ENCODE results near the gene ZNF396.

ZNF396 gene

DNA sequence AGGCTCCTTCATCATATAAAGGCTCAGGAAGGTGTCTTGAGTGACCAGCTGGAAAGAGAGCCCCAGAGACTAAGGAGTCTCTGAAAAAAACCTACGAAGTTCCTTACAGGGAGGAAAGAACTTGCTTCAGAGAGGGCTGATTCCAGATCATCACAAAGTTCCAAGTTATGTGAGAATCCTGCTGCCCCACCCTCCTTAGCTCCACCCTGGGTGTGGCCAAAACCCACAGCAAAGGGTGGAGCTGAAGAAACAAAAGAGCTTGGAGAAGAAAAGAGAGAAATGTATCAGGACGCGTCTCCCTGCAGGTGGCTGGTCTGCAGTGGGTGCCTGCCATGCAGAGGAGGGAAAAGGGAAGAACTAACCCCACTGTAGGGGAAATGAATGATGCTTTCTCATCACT, 32.8 kb upstream of the ZNF396 start:
- TF ChIP-seq OSR1 (CRISPR knock-in tag; IDR thresholded peaks at IDR 0.05) (no peak), ZFP3 (CRISPR knock-in tag; IDR thresholded peaks at IDR 0.05) (no peak), CSDC2 (CRISPR knock-in tag; IDR thresholded peaks at IDR 0.05) (no peak), CREB5 (CRISPR knock-in tag; IDR thresholded peaks at IDR 0.05; ENCODE audit: low read depth) (no peak), ISL1 (CRISPR knock-in tag; IDR thresholded peaks at IDR 0.05) (no peak), PPARA (CRISPR knock-in tag; IDR thresholded peaks at IDR 0.05; ENCODE audit: borderline replicate concordance) (no peak), TOX (CRISPR knock-in tag; IDR thresholded peaks at IDR 0.05; ENCODE audit: borderline replicate concordance) (no peak), ARNTL (CRISPR knock-in tag; IDR thresholded peaks at IDR 0.05; ENCODE audit: borderline replicate concordance, low read depth) (no peak), ZNF70 (CRISPR knock-in tag; IDR thresholded peaks at IDR 0.05) (no peak), BACH2 (CRISPR knock-in tag; IDR thresholded peaks at IDR 0.05; ENCODE audit: borderline replicate concordance) (no peak), ESRRG (CRISPR knock-in tag; IDR thresholded peaks at IDR 0.05) (no peak), ZNF8 (CRISPR knock-in tag; IDR thresholded peaks at IDR 0.05) (no peak)
- TF ChIP-seq, protein P1, sequence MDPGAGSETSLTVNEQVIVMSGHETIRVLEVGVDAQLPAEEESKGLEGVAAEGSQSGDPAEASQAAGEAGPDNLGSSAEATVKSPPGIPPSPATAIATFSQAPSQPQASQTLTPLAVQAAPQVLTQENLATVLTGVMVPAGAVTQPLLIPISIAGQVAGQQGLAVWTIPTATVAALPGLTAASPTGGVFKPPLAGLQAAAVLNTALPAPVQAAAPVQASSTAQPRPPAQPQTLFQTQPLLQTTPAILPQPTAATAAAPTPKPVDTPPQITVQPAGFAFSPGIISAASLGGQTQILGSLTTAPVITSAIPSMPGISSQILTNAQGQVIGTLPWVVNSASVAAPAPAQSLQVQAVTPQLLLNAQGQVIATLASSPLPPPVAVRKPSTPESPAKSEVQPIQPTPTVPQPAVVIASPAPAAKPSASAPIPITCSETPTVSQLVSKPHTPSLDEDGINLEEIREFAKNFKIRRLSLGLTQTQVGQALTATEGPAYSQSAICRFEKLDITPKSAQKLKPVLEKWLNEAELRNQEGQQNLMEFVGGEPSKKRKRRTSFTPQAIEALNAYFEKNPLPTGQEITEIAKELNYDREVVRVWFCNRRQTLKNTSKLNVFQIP (CRISPR knock-in tag; IDR thresholded peaks at IDR 0.05; ENCODE audit: borderline replicate concordance, low read depth): no peak

GRCh38 chr18:35408843-35409261, 31.7 kb upstream of the ZNF396 start:
- TF ChIP-seq ZC3H10 (CRISPR knock-in tag; IDR thresholded peaks at IDR 0.05): no peak
- no peak for TF ChIP-seq ESRRG (CRISPR knock-in tag; IDR thresholded peaks at IDR 0.05)
- no peak for TF ChIP-seq TCF4 (CRISPR knock-in tag; IDR thresholded peaks at IDR 0.05; ENCODE audit: borderline replicate concordance)
- TF ChIP-seq PATZ1 (CRISPR knock-in tag; IDR thresholded peaks at IDR 0.05; ENCODE audit: borderline replicate concordance): no peak
- TF ChIP-seq OSR1 (CRISPR knock-in tag; IDR thresholded peaks at IDR 0.05): no peak
- TF ChIP-seq RARB (CRISPR knock-in tag; IDR thresholded peaks at IDR 0.05): no peak
- no peak for TF ChIP-seq SNAI2 (CRISPR knock-in tag; IDR thresholded peaks at IDR 0.05)
- TF ChIP-seq ZNF70 (CRISPR knock-in tag; IDR thresholded peaks at IDR 0.05): no peak
- no peak for TF ChIP-seq PPARA (CRISPR knock-in tag; IDR thresholded peaks at IDR 0.05; ENCODE audit: borderline replicate concordance)
- no peak for TF ChIP-seq BACH2 (CRISPR knock-in tag; IDR thresholded peaks at IDR 0.05; ENCODE audit: borderline replicate concordance)
- TF ChIP-seq, protein P2, sequence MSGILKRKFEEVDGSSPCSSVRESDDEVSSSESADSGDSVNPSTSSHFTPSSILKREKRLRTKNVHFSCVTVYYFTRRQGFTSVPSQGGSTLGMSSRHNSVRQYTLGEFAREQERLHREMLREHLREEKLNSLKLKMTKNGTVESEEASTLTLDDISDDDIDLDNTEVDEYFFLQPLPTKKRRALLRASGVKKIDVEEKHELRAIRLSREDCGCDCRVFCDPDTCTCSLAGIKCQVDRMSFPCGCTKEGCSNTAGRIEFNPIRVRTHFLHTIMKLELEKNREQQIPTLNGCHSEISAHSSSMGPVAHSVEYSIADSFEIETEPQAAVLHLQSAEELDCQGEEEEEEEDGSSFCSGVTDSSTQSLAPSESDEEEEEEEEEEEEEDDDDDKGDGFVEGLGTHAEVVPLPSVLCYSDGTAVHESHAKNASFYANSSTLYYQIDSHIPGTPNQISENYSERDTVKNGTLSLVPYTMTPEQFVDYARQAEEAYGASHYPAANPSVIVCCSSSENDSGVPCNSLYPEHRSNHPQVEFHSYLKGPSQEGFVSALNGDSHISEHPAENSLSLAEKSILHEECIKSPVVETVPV (CRISPR knock-in tag; IDR thresholded peaks at IDR 0.05): no peak
- no peak for TF ChIP-seq TOX (CRISPR knock-in tag; IDR thresholded peaks at IDR 0.05; ENCODE audit: borderline replicate concordance)
- no peak for ATAC-seq

More for the DNA sequence above, 32.8 kb upstream of the ZNF396 start:
- no peak for ATAC-seq

DNA sequence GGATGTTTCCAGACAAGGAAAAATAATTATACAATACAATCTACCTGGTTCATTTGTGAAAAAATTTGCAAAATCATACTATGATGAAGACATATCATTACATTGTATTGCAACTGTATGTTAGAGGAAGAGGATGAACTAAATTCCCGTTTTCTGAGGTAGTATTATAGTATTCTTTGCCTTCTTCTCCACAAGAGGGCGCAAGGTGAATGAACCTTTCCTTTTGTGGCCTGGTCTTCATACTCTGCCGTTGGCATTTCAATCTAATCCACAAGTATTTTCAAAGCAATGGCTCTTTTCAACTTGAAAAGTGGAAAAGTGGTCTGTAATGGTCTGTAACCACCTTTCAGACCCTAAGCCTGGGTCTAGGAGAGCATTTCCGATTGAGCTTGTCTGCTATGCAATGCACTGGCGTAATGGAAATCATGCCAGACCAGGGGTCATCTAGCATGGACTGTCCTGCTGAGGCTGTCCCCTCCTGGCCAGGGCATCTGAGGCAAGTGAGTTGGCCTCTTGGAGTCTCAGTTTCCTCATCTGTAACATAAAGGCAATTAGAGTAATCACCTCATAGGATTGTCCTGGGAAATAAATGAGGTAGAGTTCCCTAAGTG, 30.8 kb upstream of the ZNF396 start:
- ATAC-seq: peak; percentile 95
- TF ChIP-seq, protein P1 (CRISPR knock-in tag; IDR thresholded peaks at IDR 0.05; ENCODE audit: borderline replicate concordance, low read depth): no peak
- no peak for TF ChIP-seq RARB (CRISPR knock-in tag; IDR thresholded peaks at IDR 0.05)
- TF ChIP-seq ZNF8 (CRISPR knock-in tag; IDR thresholded peaks at IDR 0.05): no peak
- no peak for TF ChIP-seq TCF4 (CRISPR knock-in tag; IDR thresholded peaks at IDR 0.05; ENCODE audit: borderline replicate concordance)
- no peak for TF ChIP-seq CSDC2 (CRISPR knock-in tag; IDR thresholded peaks at IDR 0.05)
- no peak for TF ChIP-seq PPARA (CRISPR knock-in tag; IDR thresholded peaks at IDR 0.05; ENCODE audit: borderline replicate concordance)
- no peak for TF ChIP-seq ISL1 (CRISPR knock-in tag; IDR thresholded peaks at IDR 0.05)

All from SK-N-SH treated with all-trans-retinoic acid at 6 μM for 48 hours (cell line).